NCI-H2029 (cell line): ENCODE results near the gene COL5A1.
"Not testable (repeated sequence)": the region's sequence is repeated elsewhere in the genome, so short reads cannot be mapped to it uniquely, and the experiment has no call there.

ENCODE experiments used
- DNase-seq: peaks from one replicate; lab custom pipeline; 2025; lab: John Stamatoyannopoulos, UW

The COL5A1 gene

DNA sequence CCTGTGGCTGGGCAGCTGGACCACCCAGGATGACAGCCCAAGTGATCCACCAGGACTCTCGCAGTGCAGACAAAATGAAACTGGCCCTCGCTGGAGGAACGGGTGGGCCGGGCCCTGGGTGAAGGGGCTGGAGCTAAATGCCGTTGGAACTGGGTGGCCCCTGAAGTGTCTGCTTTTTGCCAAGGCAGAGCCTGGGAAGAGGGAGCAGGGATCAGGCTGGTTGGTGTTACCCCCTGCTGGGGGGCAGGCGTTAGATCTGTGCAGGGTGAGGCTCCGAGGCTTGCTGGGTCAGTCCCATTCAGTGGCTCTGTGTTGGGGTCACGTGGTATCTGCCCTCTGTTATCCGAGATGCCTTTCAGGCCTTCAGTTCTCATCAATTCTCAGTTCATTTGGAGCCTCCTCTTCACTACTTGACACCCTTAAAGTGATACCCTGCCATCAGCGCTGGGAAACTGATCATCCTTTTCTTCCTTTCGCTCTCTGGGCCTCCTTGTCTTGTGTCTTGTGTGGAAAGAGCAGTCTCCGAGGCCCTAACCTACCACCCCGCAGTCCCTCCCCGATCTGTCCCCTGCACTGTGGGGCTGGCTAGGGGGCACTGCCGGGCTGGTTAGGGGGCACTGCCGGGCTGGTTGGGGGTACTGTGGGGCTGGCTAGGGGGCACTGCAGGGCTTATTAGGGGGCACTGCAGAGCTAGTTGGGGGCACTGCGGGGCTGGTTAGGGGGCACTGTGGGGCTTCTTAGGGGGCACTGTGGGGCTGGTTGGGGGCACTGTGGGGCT, 37.3 kb downstream of the COL5A1 start:
- DNase-seq, result no peak

DNA sequence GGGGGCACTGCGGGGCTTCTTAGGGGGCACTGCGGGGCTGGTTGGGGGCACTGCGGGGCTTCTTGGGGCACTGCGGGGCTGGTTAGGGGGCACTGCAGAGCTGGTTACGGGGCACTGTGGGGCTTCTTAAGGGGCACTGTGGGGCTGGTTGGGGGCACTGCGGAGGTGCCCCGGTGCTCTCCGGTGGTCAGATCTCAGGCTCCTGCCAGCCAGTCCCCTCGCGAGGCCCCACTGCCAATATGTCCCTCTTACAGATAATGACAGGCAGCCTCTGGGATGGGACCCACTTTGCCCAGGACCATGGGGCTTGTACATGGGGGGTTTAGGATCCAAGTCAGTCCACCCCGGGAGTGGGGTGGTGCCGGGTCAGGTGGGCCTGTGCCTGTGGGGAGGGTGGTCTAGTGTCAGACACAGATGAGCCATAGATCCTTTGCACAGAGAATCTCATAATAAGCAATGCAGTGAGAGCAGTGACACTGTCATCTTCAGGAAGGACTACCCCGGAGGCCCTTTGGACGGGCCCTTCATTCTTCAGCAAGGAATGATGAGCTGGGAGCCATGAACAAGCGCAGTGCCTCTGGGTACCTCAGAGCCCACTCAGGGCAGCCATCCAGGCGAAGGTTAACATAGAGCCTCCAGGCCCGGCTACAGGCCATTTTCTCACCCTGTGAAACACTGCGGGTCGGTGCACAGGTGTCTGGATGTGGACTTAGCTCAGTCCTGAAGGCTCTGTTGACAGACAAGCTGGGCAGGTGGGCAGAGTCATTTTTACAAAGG, 38.2 kb downstream of the COL5A1 start:
- no peak for DNase-seq

DNA sequence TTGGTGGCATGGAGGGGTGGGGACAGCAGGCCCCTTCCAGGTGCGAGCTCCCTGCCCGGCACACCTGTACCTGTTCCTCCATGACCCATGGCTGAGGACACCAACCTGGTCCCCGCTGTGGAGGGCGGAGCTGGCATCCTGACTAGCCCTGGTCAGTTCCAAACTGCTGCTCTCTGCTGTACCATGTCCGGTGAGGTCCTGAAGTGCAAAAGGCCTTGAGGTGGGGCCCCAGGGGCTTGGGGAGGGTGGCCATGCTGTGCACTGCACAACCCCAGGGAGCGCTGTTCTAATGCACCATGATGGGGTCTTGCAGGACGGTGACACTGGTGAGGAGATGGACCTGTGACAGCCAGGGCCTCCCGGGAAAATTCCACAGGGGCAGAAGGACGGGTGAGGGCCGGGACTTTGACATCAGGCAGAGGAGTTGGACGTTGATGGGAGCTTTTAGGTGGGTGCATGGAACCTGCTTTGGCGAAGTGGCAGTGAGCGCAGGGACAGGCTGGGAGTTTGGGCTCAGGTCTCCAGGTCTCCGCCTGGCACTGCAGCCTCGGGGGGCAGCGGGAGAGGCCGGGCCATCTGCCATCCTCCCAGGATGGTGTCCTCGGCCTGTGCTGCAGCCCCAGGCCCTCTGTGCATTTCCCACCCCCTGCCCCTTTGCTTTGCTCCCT, 38.9 kb downstream of the COL5A1 start:
- DNase-seq, result no peak

DNA sequence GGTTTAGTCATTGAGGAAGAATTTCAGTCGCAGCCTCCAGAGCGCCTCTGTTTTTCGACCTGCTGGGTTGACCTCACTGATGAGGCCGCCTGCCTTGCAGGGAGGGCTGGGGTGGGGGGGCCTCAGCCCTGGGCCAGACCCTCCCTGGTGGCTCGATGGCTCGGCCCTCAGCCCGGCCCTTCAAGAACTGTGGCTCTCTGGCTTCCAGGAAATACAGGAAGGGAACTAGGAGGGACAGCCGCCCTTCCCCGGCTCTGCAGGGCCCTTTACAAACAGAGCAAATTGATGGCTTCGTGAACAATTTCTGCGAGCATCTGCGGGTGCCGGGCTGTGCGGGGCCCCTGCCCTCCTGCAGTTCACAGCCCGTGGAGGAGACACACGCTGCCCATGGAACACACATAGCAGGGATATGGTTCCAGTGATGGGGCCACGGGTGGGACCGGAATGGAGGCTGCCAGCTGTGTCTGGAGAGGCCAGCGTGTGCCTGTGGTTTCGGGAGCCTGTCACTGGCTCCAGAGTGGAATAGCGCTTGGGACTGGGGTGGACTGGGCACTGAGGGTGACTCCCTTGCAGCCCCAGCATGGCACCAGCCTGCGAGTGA, 39.6 kb downstream of the COL5A1 start:
- DNase-seq, result no peak

DNA sequence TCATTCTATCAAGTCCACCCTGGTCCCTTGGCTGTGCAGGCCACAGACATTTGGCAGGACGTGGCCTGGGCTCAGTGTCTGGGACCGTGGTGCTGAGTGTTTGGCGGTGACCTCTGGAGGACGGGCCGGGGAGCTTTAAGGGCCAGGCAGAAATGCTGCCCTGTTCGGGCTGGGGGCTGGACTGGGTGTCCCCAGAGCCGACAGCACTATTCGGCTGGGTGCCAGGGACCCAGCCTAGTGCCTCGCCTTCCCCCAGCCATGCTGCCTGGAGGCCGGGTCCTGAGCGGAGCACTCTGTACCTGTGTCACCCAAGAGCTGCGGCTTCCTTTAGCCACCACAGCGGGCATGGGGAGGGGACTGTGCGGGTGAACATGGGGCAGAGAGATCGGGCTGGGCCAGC, 40.4 kb downstream of the COL5A1 start:
- no peak for DNase-seq

DNA sequence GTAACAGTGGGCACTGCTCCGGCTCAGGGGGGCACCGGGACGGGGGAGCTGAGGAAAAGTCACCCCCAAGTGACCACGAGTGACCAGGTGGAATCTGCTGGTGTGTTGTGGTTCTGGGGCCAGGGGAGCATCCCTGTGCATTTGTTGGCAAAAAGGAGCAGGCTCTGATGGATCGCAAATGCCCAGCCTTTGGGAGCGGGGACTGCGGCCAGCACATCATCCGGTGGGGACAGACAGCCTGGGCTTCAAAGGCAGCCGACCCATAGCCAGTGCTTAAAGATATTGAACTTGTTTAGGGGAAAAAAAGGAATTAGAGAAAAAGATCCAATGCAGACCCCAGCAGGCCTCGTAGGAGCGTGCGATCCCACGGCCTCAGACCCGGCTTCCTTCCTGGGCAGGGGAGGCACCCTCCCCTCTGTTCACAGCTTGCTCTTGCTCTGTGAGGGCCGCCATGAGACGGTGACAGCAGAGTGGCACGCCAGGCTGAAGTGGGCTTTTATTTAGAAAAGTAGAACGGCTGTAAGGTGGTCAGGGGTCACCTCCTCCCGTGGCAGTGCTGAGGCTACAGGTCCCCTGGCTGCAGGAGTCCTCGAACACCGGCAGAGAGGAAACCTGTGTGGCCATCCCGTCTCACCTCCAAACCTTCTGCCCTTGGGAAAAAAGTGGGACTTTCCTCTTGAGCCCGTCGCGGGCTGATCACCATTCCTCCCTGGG, 41.2 kb downstream of the COL5A1 start:
- no peak for DNase-seq

DNA sequence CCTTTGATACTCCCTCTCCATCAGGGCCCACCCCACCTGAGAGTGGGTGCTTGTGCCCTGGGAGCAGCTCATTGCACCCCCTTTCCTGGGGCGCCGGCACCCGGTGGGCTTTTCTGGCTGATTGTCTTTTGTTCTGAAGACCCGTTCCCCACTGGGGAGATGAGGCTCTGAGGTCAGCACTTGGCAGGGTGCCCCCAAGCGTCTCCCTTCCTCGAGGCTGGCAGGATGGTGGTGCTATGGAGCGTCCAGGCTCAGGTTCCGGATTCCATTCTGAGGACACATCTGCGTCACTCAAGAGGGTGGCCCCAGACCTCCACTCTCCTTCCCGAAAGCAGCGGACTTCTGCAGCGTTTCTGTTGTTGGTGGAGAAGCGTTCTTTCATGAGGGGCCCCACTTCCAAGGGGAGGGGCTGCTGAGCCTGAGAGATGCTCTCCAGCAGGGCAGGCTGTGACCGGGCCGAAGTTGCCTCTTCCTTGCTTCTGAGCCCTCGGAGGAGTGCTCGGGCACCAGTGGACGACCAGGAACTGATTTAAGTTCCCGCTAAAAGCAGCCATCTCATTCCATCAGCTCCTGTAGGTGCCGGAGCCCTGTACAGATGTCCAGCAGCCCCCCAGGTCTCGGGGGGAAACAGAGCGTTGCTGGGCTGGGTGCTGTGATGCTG, 42.2 kb downstream of the COL5A1 start:
- DNase-seq, result no peak

DNA sequence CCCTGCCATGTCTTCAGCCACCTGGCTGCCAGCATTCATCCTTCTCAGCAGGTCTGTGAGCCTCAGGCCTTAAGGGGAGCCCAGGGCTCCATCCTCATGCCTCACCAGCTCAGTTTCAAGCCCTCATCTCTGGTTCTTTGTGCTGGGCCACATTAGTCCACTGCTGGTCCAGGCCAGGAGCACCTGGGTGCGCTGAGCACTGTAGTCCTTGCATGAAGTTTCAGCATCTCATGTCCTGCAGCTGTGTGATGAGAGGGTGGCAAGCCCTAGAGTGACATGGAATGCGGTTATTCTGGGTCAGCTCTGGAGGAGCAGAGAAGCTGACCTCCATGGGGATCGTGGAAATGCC, 42.7 kb downstream of the COL5A1 start:
- DNase-seq, result no peak

DNA sequence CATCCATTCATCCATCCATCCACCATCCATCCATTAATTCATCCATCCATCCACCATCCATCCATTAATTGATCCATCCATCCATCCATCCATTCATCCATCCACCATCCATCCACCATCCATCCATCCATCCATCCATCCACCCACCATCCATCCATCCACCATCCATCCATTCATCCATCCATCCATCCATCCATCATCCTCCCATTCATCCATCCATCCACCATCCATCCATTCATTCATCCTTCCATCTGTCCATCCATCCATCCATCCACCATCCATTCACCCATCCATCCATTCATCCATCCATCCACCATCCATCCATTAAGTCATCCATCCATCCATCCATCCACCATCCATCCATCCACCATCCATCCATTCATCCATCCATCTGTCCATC, 43.3 kb downstream of the COL5A1 start:
- not testable (repeated sequence) for DNase-seq

DNA sequence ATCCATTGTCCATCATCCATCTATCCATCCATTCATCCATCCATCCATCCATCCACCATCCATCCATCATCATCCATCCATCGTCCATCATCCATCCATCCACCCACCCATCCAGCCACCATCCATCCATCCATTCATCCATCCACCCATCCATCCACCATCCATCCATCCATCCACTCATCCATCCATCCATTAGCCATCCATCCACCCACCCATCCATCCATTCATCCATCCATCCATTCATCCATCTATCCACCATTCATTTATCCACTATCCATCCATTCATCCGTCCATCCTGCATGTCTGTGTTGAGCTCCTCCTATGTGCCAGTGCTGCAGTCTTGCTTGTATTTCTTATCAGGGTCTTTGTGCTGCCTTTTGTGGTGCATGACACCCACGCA, 44.2 kb downstream of the COL5A1 start:
- no peak for DNase-seq

DNA sequence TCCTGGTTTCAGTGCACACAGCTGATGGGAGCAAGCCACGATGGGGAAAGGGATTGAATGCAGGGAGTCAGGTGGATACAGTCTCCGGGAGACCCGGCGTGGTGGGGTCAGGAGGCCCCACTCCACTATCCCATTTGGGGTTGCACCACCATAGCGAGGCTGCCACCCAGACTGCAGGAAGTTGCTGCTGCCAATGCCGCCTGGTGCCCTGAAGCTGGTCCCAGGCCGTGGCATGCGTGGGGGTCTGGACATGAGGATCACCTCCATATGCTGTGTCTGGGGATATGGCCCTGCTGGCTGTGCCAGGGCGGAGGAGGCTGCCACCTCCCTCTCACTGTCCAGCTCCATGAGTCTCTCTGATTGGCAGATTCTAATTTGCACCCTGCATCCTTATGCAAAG, 45.3 kb downstream of the COL5A1 start:
- DNase-seq, result no peak

DNA sequence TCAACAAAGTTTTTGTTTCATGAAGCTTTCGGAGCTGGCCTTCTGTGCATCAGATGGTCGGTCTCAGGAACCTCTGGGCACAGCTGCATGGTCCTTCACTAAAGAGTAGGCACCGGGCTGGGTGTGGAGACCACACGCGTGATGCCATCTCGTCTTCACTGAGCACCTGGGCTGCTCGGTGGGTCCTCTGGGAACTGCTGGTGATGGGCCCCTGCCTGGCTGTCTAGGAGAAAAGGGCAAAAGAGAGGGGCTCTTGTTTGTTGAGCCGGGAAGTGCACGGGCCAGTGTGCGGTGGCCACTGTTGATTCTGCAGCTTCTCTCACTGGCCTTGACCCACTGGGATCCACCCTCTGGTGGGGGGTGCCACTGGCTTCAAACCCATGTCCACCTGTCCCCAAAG, 46.0 kb downstream of the COL5A1 start:
- no peak for DNase-seq

DNA sequence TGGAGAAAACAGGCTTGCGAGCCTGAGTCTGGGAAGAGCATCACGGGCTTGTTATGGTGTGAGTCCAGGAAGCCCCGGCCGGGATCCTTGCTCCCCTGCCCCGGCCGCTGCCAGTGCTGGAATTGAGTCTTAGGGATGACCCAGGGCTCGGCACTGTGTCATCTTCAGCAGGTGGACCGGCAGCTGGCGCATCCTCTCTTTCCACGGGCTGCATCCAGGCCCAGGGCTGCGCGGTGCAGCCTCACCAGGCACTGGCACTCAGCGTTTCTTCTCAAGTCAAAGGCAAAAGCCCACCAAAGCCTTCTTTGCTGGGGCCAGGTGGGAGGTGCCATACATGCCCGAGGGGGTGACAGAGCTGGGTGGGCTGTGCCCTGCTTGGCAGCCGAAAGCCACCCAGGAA, 46.6 kb downstream of the COL5A1 start:
- no peak for DNase-seq

DNA sequence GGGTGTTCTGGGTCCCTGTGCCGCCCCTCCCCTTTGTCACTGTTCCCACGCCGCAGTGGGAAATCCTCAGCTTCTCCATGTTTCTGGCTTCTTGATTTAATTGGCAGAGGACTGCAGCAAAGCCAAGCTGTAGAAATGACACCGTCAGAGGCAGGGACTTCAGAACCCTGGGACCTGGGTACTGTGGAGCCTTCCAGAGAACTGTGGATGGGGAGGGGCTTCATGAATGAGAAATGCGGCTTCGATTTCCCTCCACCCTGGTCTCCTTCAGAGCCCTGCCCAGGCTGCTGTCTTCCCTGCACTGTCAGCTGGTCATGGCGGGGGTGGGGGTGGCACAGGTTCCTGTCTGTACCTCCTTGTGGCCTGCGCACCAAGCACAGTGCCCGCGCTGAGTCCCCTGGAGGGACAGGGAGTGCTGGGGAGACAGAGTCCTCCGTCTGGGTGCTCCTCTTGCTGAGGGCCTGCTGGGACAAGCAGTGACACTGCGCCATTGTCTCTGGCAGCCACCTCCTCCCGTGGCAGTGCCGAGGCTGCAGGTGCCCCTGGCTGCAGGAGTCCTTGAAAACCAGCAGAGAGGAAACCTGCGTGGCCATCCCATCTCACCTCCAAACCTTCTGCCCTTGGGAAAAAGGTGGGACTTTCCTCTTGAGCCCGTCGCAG, 47.2 kb downstream of the COL5A1 start:
- no peak for DNase-seq

DNA sequence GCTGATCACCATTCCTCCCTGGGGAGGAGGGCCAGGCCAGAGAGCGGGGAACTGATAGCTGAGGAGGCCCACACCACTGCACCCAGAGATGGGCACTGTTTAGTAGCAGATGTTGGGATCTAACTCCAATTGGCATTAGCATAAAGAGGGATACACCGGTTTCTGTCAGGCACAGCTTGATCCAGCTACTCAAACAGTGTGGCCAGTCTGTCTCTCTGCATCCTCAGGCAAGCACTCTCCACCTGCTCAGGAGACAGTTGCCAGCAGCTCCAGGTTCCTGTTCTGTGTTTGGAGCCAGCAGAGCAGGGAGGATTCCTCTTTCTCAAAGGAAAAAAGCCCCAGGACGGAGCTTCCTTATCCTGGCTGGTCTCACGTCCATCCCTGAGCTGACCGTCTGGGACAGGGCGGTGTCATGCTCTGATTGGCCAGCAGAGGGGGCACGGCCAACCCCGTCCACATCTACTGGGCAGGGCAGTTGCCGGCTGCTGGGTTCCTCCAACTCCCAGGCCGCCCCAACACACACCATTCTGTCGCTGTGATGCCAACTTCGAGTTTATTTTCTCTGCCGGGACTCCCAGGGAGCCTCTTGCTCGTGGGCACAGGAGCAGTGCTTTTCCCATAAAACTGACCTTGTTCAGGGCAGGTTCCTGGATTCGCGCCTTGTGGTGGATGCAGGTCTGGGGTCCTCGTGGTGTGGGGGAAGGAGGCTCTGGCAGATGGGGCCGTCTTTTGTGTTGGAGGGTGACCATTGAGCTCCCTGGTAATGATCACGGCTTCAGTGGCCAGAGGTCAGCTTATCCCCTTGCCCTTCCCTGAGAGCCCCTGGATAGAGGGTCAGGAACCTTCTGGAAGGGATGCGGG, 47.9 kb downstream of the COL5A1 start:
- peak; percentile 10 for DNase-seq

DNA sequence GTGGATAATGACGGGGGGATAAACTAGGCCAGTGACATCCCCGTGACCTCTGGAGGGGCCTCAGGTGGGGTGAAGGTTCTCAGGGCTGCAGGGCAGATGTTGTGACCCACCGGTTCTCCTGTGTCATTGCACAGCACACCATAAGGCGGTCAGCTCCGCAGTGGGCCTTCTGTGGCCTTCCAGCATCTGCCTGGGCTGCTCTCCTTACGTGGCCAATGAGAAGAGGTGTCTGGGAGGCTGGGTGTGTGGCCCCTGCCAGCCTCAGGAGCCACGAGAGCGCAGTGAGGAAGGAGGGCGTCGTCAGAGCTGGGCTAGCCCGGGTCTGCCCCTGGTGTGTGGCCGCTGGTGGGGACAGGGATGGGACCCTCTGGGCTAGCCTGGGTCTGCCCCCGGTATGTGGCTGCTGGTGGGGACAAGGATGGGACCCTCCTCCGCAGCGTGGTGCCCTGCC, 48.7 kb downstream of the COL5A1 start:
- DNase-seq, result no peak

DNA sequence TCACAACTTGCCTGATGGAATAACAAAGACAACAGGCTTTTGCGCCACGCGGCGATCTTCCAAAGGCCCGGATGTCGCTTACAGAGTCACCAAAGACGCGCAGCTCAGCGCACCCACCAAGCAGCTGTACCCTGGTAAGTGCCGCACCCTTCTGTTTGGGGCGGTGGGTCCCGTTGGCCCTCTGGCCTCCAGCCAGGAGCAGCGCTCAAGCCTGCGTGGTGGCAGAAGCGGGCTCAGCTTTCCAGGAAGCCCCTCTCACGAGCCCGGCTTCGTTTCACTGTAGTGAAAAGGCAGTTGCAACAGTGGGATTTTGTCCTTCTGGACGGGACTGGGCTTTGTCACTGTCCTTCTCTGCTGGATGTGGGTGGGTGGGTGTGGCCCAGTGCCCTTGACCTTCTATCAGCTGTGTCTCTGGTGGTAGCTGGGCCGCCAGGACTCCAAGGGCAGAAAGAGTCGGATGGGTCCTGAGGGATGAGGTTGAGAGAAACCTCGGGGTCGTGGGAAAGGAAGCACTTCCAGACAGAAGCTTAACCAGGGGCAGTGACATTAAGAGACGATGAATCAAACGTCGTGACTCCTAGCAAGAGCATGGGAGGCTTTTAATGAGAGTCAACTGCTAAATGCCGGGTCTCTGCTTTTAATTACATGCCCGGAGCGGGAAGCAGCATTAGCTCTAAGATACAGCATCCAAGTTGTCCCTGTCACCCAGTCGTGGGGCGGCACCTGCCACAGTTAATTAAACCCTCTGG, 49.5 kb downstream of the COL5A1 start:
- no peak for DNase-seq

DNA sequence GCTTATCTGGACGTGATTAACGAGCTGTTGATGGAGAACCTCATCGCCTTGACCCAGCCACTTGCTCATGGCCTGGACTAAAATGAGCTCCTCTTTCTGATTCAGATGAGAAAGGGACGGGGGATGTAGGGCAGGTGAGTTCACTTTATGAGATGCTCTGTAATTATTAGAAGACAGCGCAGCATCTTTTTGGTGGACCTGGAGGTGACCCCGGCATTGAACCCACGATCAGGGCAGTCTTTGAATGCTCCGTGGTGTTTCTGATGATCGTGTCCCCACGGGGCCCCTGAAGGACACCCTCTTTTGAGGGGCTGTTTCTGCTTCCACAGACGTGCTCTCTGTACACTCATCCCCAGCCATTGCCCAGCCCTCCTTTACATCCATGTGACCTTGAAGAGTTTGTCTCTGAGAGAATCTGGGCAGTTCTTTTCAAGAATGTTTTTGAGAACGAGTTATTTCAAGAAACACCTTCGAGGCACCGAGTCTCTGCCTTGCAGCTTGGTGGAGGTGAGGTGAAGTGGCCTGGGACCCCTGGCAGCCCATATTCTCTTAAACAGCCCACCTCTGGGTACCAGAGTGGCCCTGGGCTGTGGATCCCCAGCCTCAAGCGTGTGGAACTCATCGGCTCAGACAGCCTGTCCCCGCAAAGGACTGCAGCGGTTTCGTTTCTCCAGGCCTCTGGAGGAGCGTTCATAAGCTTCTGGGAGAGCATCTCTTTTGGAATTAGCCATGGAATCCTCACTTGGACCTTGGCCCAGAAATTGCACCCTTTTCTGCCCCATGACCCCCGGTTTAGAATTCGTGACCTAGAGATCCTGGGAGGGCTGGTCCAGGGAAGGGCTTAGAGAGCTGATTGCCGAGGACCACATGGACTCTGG, 50.3 kb downstream of the COL5A1 start:
- DNase-seq, result no peak
